NCI-H1105 (cell line): Measurements from ENCODE around the gene GLT6D1.

ENCODE experiments used
- DNase-seq: peaks from one replicate; lab custom pipeline; 2025; lab: John Stamatoyannopoulos, UW

Gene GLT6D1

DNA sequence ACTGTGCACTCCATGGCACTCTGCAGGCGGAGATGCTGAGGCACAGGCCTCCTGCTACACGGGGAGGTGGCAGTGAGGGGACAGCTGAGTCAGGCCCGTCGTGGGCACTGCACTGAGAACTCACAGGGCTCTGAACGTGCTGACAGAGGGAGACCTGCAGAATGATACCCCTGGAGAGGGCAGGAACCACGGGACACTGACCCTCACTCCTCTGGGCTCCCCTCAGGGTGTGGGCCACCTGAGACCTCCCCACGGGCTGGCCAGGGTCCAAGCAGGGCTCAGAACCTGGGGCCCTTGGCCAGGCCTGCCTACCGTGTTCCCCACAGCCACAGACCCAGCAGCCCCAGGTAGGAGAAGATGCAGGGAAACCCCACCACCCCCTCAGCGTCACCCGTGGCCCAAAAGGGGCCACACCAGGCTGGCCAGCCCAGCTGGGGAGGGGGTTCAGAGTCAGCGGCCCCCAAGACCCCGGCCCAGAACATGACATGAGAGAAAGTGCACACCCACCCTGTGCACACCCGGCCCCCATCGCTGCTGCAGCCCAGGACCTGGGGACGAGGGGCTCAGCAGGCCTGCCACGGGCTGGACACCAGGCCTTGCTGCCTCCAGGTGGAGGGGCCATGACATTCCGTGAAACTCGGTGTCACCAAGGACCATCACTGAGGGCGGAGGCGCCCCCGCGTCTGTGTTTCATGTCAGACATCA is 30.9 kb downstream of the GLT6D1 start:
- no peak for DNase-seq

DNA sequence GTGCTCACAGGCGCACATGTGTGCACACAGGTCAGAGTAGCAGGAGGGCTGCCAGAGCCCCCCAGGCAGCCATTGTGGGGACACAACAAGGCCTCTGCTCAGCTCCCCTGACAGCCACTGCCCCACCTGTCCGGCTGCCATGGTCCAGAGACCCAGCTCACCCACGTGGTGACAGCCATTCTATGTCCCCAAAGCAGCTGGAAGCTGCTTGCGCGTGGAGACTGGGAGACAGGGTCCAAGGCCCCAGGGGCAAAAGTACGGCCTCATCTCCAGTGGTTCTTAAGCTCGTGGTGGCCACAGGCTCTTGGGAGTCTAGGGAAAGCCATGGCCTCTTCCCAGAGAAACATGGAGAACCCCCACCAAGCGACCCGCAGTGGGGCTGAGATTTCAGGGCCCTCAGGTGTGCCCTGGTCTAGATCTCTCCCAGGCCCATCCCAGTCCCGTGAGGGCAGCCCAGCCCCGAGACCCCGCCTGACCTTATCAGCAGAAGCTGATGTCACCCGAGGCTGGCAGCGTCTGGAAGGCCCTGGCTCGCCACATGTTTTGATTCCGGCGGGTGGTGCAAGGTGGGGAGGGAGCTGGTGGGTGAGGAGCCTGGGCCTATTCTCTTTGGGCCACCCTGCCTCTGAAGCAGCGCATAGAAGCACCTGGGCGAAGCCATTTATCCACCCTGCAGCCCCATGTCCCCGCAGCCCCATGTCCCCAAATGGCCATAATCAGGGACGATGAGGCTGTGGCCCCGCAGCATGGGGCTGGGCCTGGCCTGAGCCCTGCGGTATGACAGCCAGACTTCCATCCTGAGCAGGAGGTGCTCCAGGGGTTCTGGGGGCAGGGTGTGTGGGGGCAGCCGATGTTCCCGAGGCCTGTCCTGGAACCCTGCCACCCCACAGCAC is 31.7 kb downstream of the GLT6D1 start:
- no peak for DNase-seq

DNA sequence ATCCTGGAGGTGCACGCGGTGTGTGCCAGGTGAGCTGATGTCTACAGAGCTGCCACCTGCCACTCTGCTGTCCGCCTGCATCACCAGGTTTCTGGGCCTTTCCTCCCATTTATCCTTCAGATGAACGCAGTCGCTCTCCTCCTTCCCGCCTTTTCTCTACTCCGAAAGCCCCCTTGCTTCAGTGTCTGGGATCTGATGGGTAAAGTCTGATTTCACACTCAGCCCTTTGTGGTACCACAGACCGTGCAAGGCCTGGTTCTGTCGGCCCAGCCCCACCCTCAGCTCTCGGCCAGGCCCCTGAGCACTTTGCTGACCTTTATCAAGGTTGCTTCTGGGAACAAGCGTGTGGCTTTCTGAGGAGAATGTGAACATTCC is 32.5 kb downstream of the GLT6D1 start:
- DNase-seq, result no peak

DNA sequence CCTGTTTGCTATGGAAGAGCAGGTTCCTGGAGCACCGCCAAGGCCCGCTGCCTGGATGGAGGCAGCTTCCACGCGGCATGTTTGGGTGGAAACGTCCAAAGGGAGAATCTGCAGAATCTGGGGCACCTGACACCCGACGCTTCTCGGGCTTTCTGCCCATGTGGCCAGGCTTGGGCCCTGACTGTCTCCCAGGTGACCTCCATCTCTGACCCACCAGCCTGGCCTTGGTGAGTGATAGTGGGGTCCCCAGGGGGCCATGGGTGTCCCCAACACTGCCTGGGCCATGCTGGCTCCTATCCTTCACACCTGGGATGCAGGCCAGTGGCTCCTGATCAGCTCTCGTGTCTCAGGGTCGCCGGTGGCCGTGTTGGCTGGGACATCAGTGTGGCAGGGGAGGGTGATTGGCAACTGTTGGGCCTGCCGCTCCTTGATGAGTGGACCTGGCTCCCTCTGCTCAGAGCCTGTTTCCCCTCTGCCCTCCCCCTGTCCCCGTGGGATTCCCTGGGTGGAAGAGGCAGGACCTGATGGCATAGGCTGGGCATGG is 34.0 kb downstream of the GLT6D1 start:
- no peak for DNase-seq

DNA sequence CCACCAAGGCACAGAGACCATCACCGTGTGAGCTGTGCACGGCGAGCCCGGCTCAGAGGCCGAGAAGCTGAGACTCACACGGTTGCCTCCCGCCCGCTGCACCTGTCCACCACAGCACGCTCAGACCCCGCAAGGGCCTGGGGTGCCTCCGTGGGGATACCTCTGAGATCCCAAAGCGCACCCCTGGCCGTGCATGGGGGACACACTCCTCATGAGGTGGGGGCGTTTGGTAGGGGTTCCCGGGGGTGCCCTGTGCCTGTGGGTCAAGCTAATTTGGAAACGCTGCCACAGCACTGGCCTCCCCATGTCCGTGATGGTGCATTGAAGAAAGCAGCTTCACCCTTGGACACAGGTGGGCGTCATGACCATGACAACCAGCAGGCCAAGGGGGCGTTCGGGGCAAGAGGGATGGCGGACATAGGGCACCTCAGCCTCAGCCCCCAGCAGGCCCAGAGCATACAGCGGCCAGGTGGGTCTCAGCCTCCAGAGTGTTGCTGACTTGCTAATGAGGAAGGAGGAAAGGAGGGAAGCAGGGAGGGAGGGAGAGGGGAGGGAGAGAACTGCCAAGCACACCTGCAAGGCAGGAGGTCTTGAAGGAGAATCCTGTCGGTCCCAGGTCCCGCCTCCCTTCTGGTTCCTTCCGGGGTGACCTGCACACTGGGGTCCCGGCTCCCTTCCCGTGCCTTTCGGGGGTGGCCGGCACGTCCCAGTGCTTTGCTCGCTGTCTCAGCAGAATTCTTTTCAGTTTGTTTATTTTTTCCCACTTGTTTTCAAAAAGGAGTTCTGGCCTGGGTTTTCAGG is 34.7 kb downstream of the GLT6D1 start:
- no peak for DNase-seq

DNA sequence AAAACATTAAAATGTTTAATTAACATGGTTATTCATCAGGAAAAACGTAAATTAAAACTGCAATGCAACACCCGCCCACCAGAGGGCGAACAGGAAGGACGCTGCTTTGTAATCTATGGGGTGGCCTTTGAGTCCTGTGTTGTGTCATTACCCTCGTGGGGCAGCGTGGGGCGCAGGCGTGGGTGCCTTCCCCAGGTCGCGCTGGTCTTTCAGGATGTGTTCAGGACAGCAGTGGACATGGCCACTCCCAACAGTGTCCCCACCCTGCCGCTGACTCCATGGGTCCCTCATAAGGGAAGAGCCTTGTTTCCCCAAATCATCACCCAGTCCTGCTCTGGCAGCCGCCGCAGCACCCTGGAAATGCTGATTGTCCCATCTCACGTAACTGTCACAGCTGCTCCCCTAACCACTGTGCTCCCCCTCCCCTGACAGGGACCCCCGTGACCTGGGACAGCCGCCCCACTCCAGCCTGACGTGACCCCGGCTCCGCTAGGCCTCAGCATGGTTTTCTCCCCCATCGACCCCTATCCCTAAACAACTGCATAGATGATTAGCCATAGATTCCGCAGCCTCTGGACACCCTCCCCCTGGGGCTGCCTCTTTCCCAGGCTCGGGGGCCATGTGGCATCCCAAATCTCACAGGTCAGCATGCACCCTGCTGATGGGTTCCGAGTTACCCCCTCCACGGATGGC is 36.4 kb downstream of the GLT6D1 start:
- no peak for DNase-seq

DNA sequence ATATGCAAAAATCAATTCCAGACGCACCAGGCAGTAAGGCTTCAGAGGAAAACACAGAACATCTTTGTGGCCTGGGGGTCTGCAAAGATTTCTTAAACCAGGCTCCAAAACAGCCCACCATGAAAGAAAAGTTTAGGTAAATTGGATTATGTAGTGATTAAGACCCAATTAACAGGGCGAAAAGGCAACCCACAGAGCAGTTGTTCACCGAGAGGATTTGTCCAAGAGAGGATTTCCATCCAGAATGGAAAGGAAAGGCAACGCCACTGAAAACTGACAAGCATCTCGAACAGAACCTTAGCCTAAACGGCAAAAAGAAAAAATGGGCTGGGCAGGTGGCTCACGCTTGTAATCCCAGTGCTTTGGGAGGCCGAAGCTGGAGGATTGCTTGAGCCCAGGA is 37.4 kb downstream of the GLT6D1 start:
- DNase-seq, result no peak

DNA sequence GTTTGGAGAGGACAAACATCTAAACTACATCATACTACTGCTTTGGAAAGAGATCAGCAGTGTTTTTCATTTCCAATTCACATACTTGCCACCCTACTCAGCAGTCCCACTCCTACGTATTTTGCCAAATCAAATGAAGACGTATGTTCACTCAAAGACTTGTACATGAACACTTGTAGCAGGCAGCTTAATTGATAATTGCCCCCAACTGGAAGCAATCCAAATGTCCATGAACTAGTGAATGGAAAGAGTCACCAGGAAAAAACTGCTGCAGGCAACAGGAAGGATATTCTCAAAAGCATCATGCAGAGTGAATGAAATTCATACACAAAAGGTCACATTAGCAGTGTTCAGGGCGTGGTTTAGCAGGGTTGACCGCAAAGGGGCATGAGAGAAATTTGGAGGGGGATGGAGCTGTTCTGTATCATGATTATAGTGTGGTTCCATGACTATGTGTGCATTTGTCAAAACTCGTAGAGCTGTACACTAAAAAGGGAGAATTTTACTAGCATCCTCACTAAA is 39.0 kb downstream of the GLT6D1 start:
- peak; percentile 5 for DNase-seq

DNA sequence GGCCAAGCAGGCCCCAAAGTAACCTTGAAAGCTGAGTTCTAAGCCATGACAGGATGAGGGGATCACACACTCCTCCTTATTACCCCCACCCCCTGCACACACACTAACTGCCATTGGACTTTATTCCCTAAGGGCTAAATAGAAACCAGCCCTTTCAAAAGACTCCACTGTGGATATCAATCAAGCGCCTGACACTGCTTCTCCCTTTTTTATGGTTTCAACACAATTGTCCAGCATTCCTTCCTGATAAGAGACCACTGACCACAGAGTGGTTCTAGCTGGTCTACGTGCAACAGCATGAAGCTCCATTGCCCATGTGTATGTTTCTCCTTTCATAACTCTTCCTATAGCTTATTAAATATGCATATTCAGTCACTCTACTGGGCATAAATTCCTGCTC is 43.1 kb downstream of the GLT6D1 start:
- no peak for DNase-seq

DNA sequence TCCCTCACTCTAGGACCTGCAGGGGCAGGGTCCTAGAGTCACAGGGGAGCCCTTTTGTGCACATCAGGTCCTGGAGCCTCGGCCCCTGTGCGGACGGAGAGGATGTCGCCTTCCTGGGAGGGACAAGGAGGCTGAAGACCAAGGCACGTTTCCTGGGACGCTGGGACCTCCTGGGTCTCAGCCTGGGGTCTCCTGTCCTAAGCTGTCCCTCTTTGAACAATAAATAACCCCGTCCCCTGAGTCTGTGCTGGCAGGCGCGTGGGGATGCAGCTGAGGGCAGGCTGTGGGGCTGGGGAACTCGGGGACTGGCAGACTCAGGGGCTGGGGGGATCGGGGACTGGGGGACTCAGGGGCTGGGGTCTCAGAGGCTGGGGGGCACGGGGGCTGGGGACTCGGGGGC is 46.7 kb downstream of the GLT6D1 start:
- DNase-seq, result no peak

DNA sequence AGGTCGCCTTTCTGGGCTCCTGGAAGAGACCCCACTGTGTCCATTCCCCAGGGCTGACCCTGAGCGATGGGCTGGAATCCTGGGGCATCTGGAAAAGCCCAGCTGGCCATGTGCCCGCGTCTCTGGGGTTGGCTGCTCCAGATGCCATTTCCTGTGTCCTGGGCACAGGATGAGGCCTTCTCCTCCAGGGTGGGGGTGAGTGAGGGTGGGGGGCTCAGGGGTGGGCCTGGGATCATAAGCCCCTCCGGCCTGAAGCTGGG is 47.1 kb downstream of the GLT6D1 start:
- no peak for DNase-seq

DNA sequence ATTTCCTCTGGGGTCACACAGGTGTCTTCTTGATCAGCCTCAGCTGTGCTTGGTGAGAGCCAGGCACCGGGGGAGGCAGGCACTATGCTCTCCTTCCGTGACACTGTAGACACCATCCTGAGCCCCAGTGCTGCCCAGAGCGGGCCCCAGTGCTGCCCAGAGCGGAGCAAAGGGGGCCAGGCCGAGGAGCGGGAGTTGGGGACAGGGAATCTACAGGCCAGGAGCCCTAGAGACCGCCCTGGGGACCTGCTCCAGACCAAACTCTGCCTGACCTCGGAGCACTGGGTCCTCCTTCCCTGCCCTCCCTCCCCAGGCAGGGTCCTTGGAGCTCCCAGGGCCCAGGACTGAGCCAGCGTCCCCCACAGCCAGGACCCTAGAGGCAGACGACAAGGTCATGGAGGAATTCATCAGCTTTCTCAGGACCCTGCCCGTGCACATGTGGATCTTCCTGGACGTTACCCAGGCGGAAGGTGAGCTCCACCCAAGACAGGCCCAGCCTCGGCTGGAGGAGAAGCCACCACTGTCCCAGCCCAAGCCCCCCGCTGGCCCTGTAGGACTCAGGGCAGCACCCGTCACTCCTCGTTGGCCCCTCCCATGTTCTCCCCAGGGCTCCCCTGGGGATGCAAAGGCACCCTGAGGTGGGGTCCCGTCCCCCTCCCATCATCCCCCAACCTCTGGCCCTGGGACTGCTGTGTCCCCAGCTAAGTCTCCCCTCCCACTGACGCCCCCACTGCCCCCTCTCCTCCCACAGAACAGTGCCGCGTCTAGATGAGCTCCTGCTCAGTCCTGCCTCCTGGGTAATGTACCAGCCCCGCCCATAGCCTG is 47.6 kb downstream of the GLT6D1 start:
- DNase-seq, result no peak

DNA sequence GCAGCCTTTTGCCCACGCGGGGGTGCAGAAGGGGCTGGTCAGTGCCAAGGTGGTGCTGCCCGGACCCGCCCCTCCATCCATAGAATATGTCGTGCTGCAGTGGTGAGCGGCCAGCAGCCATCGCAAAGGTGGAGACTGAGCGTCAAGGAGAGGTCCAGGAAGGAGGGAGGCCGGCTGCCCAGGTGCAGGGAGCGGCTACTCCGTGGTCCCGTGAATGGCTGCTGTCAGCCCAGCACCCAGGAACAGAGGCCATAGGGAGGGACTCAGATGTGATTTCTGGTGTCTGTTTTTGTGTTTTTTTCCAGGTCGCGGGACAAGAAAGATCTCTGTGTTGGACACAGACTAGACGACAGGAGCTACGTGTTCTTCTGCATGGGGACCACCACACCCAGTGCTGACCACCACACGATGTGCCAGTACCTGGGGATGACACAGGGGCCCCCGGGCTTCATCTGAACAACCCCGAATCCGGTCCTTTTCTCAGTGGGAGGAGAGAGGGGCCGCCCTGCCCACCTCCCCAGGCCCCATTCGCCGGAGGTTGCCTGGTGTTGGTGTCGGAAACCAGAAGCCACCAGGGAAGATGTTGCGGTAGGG is 48.8 kb downstream of the GLT6D1 start:
- DNase-seq, result no peak

DNA sequence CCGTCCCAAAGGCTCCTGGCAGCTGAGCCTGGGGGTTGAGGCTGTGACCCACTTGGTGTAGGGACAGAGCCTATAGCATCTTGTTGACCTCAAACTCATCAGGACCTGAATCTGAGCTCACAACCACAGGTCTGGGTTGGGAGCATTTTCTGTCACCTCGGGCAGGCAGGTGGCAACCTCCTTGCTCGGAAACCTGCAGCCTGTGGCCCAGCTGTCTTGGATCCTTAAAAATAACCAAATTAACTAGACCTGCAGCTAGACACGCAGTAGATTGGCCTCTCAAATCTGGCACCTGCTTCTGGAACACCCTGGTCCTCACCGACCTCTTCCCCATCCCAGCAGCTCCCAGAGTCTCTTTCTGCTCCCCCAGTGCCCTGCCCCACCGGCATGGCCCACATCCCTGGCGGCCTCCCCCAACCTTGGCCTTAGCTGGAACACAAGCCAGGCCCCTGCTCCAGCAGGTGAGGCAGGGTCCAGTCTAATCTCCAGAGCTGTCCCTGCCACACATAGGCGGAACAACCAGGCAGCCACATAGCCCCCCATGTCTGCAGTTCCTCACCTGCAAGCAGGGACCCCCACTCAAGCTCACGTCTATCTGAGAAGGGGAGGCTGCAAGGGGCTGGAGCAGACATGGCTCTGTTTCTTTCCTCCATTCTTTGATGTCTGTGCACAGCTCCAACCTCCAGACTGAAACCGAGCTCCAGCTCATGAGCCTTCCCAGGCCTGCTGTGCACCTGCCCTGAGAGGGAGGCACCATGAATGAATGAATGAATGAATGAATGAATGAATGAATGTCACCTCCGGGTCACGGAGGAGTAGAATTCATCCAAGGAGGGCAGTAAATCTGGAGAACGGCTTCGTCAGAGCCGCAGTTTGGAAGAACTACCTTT is 49.5 kb downstream of the GLT6D1 start:
- no peak for DNase-seq

DNA sequence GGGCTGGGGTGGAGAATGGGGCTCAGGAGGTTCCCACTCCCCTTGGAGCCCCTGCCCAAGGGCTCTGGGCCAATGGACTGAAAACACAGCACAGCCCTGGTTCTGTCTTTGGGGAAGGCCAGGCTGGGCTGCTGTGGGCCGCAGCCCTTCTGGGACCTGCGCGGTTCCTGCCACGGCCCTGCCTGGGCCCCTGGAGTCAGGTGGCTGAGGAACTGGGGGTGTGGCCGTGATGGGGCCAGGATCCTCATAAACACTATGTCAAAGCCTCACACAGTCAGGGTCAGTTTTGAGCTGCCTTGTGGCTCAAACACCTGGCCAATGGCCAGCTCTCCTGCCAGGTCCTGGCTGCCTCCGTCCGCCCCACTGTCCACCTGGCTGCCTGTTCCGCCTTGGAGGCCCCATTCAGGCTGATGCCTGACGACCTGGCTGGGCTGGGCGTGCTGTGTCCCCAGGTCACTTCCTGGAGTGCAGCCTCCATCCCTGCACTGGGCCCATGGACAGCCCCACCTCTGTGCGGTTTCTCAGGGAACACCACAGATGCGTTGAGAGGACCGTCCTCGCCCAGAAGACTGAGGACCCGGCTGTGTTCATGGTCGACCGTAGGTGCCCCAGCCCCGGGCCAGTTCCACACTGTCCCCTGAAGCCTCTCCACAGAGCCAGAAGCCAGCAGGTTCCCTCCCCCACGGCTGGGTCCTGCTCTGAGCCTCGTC is 50.3 kb downstream of the GLT6D1 start:
- no peak for DNase-seq

DNA sequence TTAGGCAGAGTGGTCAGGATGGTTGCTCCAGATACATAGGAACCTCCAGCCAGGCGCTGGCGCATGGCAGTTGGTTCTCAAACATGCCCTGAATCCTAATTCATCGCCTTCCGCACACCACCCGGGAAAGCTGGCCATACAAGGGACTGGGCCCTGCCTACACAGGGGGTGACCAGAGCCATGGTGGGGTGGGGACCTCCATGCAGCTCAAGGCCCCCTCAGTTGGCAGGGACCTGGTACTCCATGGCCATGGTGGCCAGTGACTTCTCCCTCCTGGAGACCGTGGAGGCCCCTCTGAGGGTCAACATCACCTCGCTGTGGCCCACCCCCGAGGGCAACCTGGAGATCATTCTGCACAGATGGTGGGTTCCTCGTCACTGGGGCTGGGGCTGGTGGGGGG is 51.0 kb downstream of the GLT6D1 start:
- DNase-seq, result no peak

DNA sequence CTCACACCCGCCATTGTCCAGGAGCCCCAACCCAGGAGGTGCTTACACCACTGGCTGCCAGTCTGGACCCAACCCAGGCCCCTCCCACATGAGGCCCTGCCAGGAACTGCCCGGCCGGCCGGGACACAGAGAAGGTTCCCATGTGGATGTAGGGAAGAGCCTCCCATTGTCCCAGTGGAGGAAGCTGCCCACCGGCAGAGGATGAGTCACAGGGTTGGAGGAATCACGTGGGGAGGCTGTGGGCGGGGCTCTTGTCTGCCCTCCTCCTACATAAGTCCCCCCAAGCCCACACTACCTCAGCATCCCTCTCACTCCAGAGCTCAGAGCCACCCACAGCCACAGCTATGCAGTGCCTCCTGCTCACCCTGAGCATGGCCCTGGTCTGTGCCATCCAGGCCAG is 51.7 kb downstream of the GLT6D1 start:
- DNase-seq, result no peak

DNA sequence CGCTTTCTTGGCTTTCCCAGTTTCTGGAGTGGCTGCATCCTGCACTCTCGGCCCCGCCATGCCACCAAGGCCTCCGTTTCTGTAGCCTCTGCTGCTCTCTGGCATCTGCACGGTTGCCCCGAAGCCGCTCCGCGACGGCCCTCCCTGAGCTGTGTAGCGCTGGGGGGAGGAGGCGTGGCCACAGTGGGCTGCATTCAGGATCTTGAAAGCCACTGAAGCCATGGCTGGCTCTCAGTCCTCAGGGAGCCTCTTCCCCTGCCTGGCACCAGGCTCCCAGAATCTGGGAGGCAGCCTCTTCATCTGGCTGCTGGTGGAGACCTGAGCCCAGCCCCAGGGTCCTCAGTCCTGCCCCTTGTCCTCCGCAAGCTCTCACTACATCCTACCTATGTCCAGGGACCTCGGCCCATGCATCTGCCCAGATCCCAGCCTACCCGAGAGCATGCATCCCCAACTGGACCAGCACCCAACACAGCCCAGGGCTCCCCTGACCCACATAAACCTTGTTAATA is 52.7 kb downstream of the GLT6D1 start:
- DNase-seq, result no peak

DNA sequence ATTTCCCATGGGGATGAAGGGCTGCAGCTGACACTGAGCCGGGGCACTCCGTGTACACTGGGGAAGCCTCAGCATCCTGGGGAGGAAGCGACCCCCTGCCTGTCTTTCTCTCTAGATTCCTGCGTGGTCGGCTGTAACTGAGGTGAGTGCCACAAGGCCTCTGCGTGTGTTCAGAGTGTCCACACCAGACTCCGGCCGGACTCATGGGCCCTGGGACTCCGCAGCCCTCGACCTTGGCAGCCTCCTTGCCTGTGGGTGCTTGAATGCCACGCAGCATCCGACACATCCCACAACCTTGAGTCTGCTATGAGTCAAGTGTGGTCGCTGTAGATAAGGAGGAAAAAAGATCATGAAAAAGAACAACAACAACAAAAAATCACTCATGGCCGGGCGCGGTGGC is 54.4 kb downstream of the GLT6D1 start:
- no peak for DNase-seq
